ENCODE data around the gene PPARG.

- no peak for TF ChIP-seq CTCF (IDR thresholded peaks at IDR 0.05; ENCODE audit: low read length)
- TF ChIP-seq EZH2 (IDR thresholded peaks at IDR 0.05; ENCODE audit: borderline replicate concordance, low read length), result no peak
Measured at GRCh38 chr3:12247411-12247810, 41.5 kb upstream of the PPARG start.
